ENCODE measurements around the gene CBLIF. TPM values are rescaled to one million over a fixed set of nuclear protein-coding genes. Genes with fewer than 3 reads are reported as not detected.

Gene CBLIF
- total RNA-seq, 1 donor from 2014 or later = not detected

GRCh38 chr11:59847626-59848025 lies 2.3 kb upstream of the CBLIF start:
- no peaks in the 10 kb centered on the region for H3K36me3 ChIP-seq
- no peaks in the 10 kb centered on the region for H3K4me1 ChIP-seq
- no peak overlapping the region for H3K4me3 ChIP-seq
- H3K9me3 ChIP-seq = no peaks in the 10 kb centered on the region
- intact Hi-C loops (cut with DNase I) = no loop called here
- TF ChIP-seq POLR2A (IDR thresholded peaks at IDR 0.05) = no peak
- TF ChIP-seq POLR2AphosphoS5 (IDR thresholded peaks at IDR 0.05; ENCODE audit: insufficient read depth in 1 of 2, low read depth in 1 of 2) = no peak
- TF ChIP-seq CTCF (IDR thresholded peaks at IDR 0.05) = no peak
- H3K27me3 ChIP-seq = no peaks in the 10 kb centered on the region
- H3K27ac ChIP-seq = no peak overlapping the region
- no peak for DNase-seq (ENCODE audit: extremely low spot score in 2 of 2)

- no peak for DNase-seq (ENCODE audit: extremely low spot score in 2 of 2)
- TF ChIP-seq POLR2AphosphoS5 (IDR thresholded peaks at IDR 0.05; ENCODE audit: insufficient read depth in 1 of 2, low read depth in 1 of 2) = no peak
- TF ChIP-seq POLR2A (IDR thresholded peaks at IDR 0.05) = no peak
- no peak for TF ChIP-seq CTCF (IDR thresholded peaks at IDR 0.05)
- Histone ChIP-seq H3K4me3 (no peak overlapping the region), H3K4me1 (no peaks in the 10 kb centered on the region), H3K27me3 (no peaks in the 10 kb centered on the region), H3K36me3 (no peaks in the 10 kb centered on the region), H3K27ac (no peak overlapping the region), H3K9me3 (no peaks in the 10 kb centered on the region)
- intact Hi-C loops (cut with DNase I) = no loop called here
These were observed 1.3 kb upstream of the CBLIF start for GRCh38 chr11:59846556-59846955.

- DNase-seq (ENCODE audit: extremely low spot score in 2 of 2) = no peak
- Histone ChIP-seq H3K4me1 (no peaks in the 10 kb centered on the region), H3K9me3 (no peaks in the 10 kb centered on the region), H3K27ac (no peak overlapping the region), H3K36me3 (no peaks in the 10 kb centered on the region), H3K27me3 (no peaks in the 10 kb centered on the region), H3K4me3 (no peak overlapping the region)
- TF ChIP-seq CTCF (IDR thresholded peaks at IDR 0.05) = no peak
- no peak for TF ChIP-seq POLR2AphosphoS5 (IDR thresholded peaks at IDR 0.05; ENCODE audit: insufficient read depth in 1 of 2, low read depth in 1 of 2)
- no peak for TF ChIP-seq POLR2A (IDR thresholded peaks at IDR 0.05)
- intact Hi-C loops (cut with DNase I) = no loop called here
These were observed 3.0 kb downstream of the CBLIF start for GRCh38 chr11:59842316-59842715.

- no peaks in the 10 kb centered on the region for H3K27me3 ChIP-seq
- intact Hi-C loops (cut with DNase I) = no loop called here
These were observed 3.8 kb downstream of the CBLIF start for GRCh38 chr11:59841514-59841913.

GRCh38 chr11:59839615-59840014 lies 5.7 kb downstream of the CBLIF start:
- TF ChIP-seq POLR2AphosphoS5 (IDR thresholded peaks at IDR 0.05; ENCODE audit: insufficient read depth in 1 of 2, low read depth in 1 of 2) (no peak), CTCF (IDR thresholded peaks at IDR 0.05) (no peak), POLR2A (IDR thresholded peaks at IDR 0.05) (no peak)
- no peak for DNase-seq (ENCODE audit: extremely low spot score in 2 of 2)
- H3K9me3 ChIP-seq = no peaks in the 10 kb centered on the region
- intact Hi-C loops (cut with DNase I) = no loop called here
- no peaks in the 10 kb centered on the region for H3K27me3 ChIP-seq
- no peaks in the 10 kb centered on the region for H3K4me1 ChIP-seq
- H3K4me3 ChIP-seq = no peak overlapping the region
- no peak overlapping the region for H3K27ac ChIP-seq
- no peaks in the 10 kb centered on the region for H3K36me3 ChIP-seq

More at GRCh38 chr11:59841514-59841913, 3.8 kb downstream of the CBLIF start:
- Histone ChIP-seq H3K4me1 (no peaks in the 10 kb centered on the region), H3K27ac (no peak overlapping the region), H3K36me3 (no peaks in the 10 kb centered on the region), H3K4me3 (no peak overlapping the region), H3K9me3 (no peaks in the 10 kb centered on the region)
- DNase-seq (ENCODE audit: extremely low spot score in 2 of 2) = no peak
- no peak for TF ChIP-seq CTCF (IDR thresholded peaks at IDR 0.05)
- no peak for TF ChIP-seq POLR2A (IDR thresholded peaks at IDR 0.05)
- TF ChIP-seq POLR2AphosphoS5 (IDR thresholded peaks at IDR 0.05; ENCODE audit: insufficient read depth in 1 of 2, low read depth in 1 of 2) = no peak
